Endothelial cell (in vitro differentiated cells): ENCODE data around the gene ADIPOR2. TPM values are rescaled to one million over a fixed set of nuclear protein-coding genes. Genes with fewer than 3 reads are reported as not detected.

Experiments
- DNase-seq: peaks from one replicate; pipeline ENCODE4 v3.0.0; 2021; ENCODE audit warnings: low spot score
- H3K27ac Mint-ChIP-seq: one replicate; pipeline ENCODE4 v1.8.0; 2021; ENCODE audit warnings: mixed read lengths, inconsistent platforms; ENCODE audit not compliant: unreplicated experiment
- H3K27me3 Mint-ChIP-seq: one replicate; pipeline ENCODE4 v1.8.0; 2021; ENCODE audit warnings: mild to moderate bottlenecking, moderate library complexity, mixed read lengths, inconsistent platforms; ENCODE audit not compliant: unreplicated experiment
- H3K36me3 Mint-ChIP-seq: one replicate; pipeline ENCODE4 v1.8.0; 2021; ENCODE audit warnings: mild to moderate bottlenecking, low read depth, mixed read lengths, inconsistent platforms; ENCODE audit not compliant: unreplicated experiment
- H3K4me1 Mint-ChIP-seq: one replicate; pipeline ENCODE4 v1.8.0; 2021; ENCODE audit warnings: mild to moderate bottlenecking, mixed read lengths, inconsistent platforms; ENCODE audit not compliant: unreplicated experiment
- H3K4me3 Mint-ChIP-seq: one replicate; pipeline ENCODE4 v1.8.0; 2021; ENCODE audit warnings: mild to moderate bottlenecking, mixed read lengths, inconsistent platforms; ENCODE audit not compliant: unreplicated experiment
- H3K9me3 Mint-ChIP-seq: one replicate; pipeline ENCODE4 v1.8.0; 2021; ENCODE audit warnings: mixed read lengths, inconsistent platforms; ENCODE audit not compliant: unreplicated experiment
- total RNA-seq: library from RNA; stranded (reverse); fragmentation: NEBNext Ultra II Directional; extraction: Animal tissue kit (Norgen Biotek cat#: 25700); gene quantifications from one replicate; pipeline ENCODE4 v1.2.1, GENCODE V29; 2021; ENCODE audit not compliant: unreplicated experiment
- TF ChIP-seq, protein P1 (sequence below): fragments of 200-600 bp; sonication (generic); IDR thresholded peaks from one replicate; pipeline ENCODE4 v1.5.0; 2021; ENCODE audit warnings: antibody characterized with exemption; ENCODE audit not compliant: unreplicated experiment

The ADIPOR2 gene
- total RNA-seq, 1 donor from 2014 or later = 41.8 TPM

DNA sequence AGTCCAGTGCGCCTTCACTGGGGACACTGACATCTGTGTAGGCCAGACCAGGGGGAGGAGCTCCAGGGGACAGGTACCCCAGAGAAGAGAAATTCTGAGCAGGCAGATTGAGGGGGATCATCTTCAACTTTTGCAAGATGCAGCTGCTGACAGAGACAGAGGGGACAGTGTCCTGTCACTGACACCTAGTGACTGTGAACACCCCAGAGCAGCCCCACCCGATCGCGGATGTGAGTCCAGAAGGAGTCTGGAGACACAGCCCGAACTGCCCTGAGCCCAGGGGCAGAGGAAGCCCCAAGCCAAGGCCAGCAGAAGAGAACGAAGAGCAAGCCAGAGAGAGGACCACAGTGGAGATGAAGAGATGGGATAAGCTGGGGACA is 107.8 kb downstream of the ADIPOR2 start:
- peaks cover 8% of the 10 kb centered on the region for H3K27me3 Mint-ChIP-seq
- H3K36me3 Mint-ChIP-seq = peaks cover 10% of the 10 kb centered on the region
- no peak overlapping the region for H3K27ac Mint-ChIP-seq
- TF ChIP-seq, protein P1, sequence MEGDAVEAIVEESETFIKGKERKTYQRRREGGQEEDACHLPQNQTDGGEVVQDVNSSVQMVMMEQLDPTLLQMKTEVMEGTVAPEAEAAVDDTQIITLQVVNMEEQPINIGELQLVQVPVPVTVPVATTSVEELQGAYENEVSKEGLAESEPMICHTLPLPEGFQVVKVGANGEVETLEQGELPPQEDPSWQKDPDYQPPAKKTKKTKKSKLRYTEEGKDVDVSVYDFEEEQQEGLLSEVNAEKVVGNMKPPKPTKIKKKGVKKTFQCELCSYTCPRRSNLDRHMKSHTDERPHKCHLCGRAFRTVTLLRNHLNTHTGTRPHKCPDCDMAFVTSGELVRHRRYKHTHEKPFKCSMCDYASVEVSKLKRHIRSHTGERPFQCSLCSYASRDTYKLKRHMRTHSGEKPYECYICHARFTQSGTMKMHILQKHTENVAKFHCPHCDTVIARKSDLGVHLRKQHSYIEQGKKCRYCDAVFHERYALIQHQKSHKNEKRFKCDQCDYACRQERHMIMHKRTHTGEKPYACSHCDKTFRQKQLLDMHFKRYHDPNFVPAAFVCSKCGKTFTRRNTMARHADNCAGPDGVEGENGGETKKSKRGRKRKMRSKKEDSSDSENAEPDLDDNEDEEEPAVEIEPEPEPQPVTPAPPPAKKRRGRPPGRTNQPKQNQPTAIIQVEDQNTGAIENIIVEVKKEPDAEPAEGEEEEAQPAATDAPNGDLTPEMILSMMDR = no peak
- no peak overlapping the region for H3K4me3 Mint-ChIP-seq
- peaks cover 16% of the 10 kb centered on the region for H3K4me1 Mint-ChIP-seq
- no peaks in the 10 kb centered on the region for H3K9me3 Mint-ChIP-seq
- DNase-seq = no peak

GRCh38 chr12:1799051-1799881 is 108.4 kb downstream of the ADIPOR2 start:
- no peaks in the 10 kb centered on the region for H3K9me3 Mint-ChIP-seq
- peaks cover 15% of the 10 kb centered on the region for H3K4me1 Mint-ChIP-seq
- no peak overlapping the region for H3K4me3 Mint-ChIP-seq
- H3K36me3 Mint-ChIP-seq = peaks cover 10% of the 10 kb centered on the region
- peaks cover 8% of the 10 kb centered on the region for H3K27me3 Mint-ChIP-seq
- TF ChIP-seq, protein P1 = no peak
- no peak overlapping the region for H3K27ac Mint-ChIP-seq
- DNase-seq = no peak

GRCh38 chr12:1799882-1800400 is 109.1 kb downstream of the ADIPOR2 start:
- H3K9me3 Mint-ChIP-seq = no peaks in the 10 kb centered on the region
- DNase-seq = no peak
- peaks cover 10% of the 10 kb centered on the region for H3K36me3 Mint-ChIP-seq
- H3K27ac Mint-ChIP-seq = no peak overlapping the region
- TF ChIP-seq, protein P1 = no peak
- H3K4me3 Mint-ChIP-seq = no peak overlapping the region
- H3K4me1 Mint-ChIP-seq = peaks cover 8% of the 10 kb centered on the region
- H3K27me3 Mint-ChIP-seq = peaks cover 10% of the 10 kb centered on the region

GRCh38 chr12:1800401-1801302 is 109.8 kb downstream of the ADIPOR2 start:
- peak; percentile 71 for DNase-seq
- Mint-ChIP-seq H3K27ac (no peak overlapping the region), H3K36me3 (peaks cover 9% of the 10 kb centered on the region), H3K4me3 (no peak overlapping the region), H3K27me3 (peaks cover 4% of the 10 kb centered on the region), H3K4me1 (peaks cover 2% of the 10 kb centered on the region), H3K9me3 (no peaks in the 10 kb centered on the region)
- TF ChIP-seq, protein P1 = no peak
